DMS 273 (cell line): ENCODE data around the gene PHAX.
"Not testable (repeated sequence)": the region's sequence is repeated elsewhere in the genome, so short reads cannot be mapped to it uniquely, and the experiment has no call there.

Experiments used
- DNase-seq: peaks from one replicate; lab custom pipeline; 2025; ENCODE audit not compliant: unreplicated experiment; lab: John Stamatoyannopoulos, UW

Gene PHAX

GRCh38 chr5:126656401-126657007, 55.8 kb downstream of the PHAX start:
- DNase-seq = peak; percentile 71

- DNase-seq = no peak
Observed at GRCh38 chr5:126658561-126658960, 57.8 kb downstream of the PHAX start.

DNA sequence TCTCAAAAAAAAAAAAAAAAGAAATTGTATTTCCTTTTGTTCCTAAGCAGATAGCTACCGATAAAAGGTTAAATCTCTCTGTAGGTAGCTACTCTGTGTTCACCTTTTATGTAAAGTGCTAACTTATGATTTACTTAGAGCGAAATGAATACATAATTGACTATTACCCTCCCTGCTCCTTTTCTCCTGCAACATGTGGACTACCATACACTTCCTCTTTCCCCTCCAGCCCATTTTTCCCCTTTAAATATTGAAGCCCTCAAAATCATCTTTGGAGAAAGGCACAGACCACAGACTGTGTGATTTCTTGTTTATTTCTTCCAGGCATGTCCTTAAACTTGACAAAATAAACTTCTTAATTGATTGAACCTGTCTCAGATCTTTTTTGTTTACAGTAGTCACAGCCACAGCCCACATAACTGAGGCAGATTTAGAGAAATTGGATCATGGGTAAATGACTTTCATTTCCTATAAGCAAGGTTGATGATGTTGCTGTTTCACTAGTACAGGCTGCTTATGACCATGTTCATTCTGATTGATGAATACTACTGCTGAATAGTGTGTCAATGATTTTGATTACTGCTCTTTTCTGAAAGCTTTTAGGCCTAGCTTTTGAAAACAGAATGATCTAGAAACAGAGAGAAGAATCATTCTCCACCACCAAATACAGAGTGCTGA, 59.2 kb downstream of the PHAX start:
- no peak for DNase-seq

DNA sequence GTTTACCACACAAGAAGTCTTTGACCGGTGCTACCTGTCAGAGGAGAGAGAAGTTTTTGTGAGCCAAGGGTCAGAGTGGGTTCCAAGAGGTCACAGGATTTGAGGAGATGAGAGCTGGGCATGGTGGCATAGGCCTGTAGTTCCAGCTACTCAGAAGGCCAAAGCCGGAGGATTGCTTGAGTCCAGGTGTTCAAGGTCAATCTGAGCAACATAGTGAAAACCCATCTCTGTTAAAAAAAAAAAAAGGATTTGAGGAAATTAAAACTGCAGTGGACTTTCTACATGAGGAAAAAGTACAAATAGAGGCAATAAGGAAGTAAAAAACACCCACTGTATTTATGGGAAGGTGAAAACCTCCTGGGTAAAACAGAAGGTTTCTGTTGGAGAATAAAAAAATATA, 63.8 kb downstream of the PHAX start:
- DNase-seq = no peak

- not testable (repeated sequence) for DNase-seq
Observed at GRCh38 chr5:126670109-126670508, 69.4 kb downstream of the PHAX start.

DNA sequence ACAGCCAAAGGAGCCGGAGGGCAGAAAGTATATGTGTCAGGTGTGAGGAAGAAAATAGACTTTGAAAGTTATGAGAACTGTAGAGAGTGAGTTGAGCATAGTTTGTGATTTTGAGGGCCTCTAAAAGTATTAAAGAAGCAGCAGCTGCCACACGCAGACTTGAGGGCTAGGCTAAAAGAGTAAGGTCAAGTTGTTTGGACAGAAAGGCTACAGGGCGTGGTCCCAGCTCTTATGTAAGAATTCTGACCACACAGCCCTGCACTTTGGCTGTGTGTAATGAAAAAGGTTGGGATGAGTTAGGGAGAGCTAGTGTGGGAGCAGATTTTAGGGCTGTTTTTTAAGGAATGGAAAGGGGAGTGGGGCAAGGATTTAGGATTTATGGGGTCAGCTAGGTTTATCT, 70.9 kb downstream of the PHAX start:
- not testable (repeated sequence) for DNase-seq

- DNase-seq = no peak
Observed at GRCh38 chr5:126673477-126673876, 72.7 kb downstream of the PHAX start.

DNA sequence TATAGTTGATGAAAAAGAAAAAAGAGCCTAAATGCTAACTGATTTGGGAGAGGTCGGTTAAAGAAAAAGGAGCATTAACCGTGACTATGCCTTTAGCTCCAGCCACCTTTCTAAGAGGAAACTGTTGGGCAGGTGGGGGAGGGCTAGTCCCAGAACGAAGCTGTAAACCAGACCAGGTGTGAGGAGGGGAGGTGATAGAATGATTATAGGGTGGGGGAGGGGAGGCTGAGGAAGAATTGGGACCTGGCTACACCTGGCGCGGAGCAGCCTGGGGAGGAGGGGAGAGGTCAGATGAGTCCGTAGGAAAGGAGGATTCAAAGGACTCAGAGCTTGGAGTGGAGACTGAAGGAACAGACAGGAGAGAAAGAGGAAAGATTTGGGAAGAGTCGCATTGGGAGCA, 73.4 kb downstream of the PHAX start:
- DNase-seq = no peak

DNA sequence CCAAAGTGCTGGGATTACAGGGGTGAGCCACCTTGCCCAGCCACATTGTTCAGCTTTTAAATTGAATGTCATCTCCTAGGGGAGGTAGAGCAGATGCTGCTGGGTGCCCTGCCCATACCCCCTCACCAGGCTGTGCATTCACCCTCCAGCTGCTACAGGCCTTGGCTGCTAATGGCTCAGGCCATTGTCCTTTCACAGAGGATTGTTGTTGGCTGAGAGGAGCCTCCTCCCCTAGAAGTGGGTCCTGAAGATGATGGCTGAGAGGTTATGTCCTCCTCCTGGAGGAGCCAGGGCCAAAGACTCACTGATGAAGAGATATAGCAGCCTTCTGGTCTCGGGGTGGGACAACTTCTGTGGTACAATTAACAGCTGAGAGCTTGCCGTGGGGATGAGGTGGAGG, 74.6 kb downstream of the PHAX start:
- peak; percentile 9 for DNase-seq

GRCh38 chr5:126676195-126676624, 75.5 kb downstream of the PHAX start:
- DNase-seq = peak; percentile 87
